Measurements from ENCODE around the gene PSKH1.
"Not testable (repeated sequence)": the region's sequence is repeated elsewhere in the genome, so short reads cannot be mapped to it uniquely, and the experiment has no call there.

PSKH1 gene

GRCh38 chr16:67936124-67936879, 43.2 kb downstream of the PSKH1 start, which contains the start of gene PSMB10:
Gene PSMB10, minus strand, starts transcription at chr16:67936850. Its CDS starts 101 bp downstream, at chr16:67936749.
- Histone ChIP-seq H3K4ac (ENCODE audit: low read depth in 1 of 2, low read length in 2 of 2) (peak within 1 kb of the TSS; percentile 98), H3K27me3 (ENCODE audit: control insufficient read depth in 1 of 2, insufficient read depth in 1 of 2, low read length in 2 of 2) (no peaks in the 10 kb centered on the region), H2AK5ac (ENCODE audit: low read length, severe bottlenecking) (peak within 1 kb of the TSS; percentile 71), H3K79me1 (replicated peaks; ENCODE audit: low read length, poor library complexity, severe bottlenecking) (peaks cover 17% of the 10 kb centered on the region), H2BK12ac (ENCODE audit: low read length in 2 of 2) (peak within 1 kb of the TSS; percentile 7 to 48), H4K91ac (ENCODE audit: low read length) (peak within 1 kb of the TSS; percentile 96), H3K14ac (ENCODE audit: low read length in 2 of 2) (peak within 1 kb of the TSS in 1 of 2 experiments; percentile 96), H3K27ac (ENCODE audit: low read length, poor library complexity, severe bottlenecking) (peak within 1 kb of the TSS; percentile 94), H2BK120ac (ENCODE audit: low read depth, low read length) (peak within 1 kb of the TSS; percentile 81), H3K36me3 (ENCODE audit: control insufficient read depth in 1 of 2, insufficient read depth in 2 of 2, low read depth in 1 of 2, low read length in 2 of 2) (peaks cover 36 to 46% of the 10 kb centered on the region in 2 experiments), H2BK5ac (ENCODE audit: low read depth, low read length, poor library complexity, severe bottlenecking) (peak within 1 kb of the TSS; percentile 93), H3K4me1 (ENCODE audit: control insufficient read depth, insufficient read depth, low read depth, low read length) (peaks cover 29% of the 10 kb centered on the region), H3K23ac (ENCODE audit: low read length in 2 of 2) (peak within 1 kb of the TSS in 1 of 2 experiments; percentile 77), H3K4me2 (ENCODE audit: low read length, poor library complexity, severe bottlenecking) (peak within 1 kb of the TSS; percentile 87), H3K4me3 (ENCODE audit: insufficient read depth in 1 of 2, low read depth in 1 of 2, low read length in 2 of 2) (peak within 1 kb of the TSS; percentile 95 to 98), H3K9me3 (ENCODE audit: control insufficient read depth, low read length) (no peaks in the 10 kb centered on the region), H3K18ac (ENCODE audit: low read depth in 1 of 2, low read length in 2 of 2) (peak within 1 kb of the TSS; percentile 88 to 99), H2BK15ac (ENCODE audit: low read depth, poor library complexity, severe bottlenecking) (peak within 1 kb of the TSS; percentile 39), H2AFZ (ENCODE audit: low read depth, low read length) (peak within 1 kb of the TSS; percentile 86), H3K9ac (ENCODE audit: low read length) (peak within 1 kb of the TSS; percentile 98), H4K8ac (ENCODE audit: low read length) (peak within 1 kb of the TSS; percentile 95)
- DNase-seq, result peak; percentile 91
- under 1% methylated on average over 52 of the region's 54 CpGs for WGBS

DNA sequence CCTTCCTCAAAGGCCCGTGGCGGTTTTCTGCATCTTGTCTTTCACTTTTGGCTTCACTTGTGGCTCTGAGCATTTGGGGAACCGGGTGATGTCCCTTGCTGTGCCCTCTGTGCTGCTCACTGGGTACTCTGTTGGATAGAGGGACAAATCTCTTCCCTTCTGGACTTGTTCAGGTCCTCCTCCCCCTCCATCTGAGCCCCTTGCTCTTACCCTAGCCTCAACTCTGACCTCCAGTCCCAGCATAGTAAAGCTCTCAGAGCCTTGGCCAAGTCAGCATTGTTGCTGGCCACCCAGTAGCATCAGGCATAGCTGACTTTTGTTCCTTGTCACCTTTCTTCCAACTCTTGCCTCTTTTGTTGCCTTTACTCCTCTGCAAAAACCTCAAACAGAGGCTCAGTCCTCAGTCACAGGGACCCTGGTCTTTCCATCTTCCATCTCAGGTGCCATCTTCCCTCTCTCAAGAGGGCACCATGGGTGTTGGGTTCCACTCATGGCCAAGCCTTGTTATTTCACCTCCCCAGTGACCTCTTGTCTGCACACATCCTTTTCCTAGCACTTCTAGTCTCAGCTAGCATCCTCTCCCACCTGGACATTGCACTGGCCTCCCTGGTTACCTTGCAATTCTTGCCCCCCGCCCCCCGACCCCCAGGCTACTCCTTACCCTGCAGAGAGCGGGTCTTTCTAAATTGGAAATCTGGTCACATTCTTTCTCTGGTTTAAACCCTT, 44.0 kb downstream of the PSKH1 start:
- Histone ChIP-seq H3K4me3 (ENCODE audit: insufficient read depth in 1 of 2, low read depth in 1 of 2, low read length in 2 of 2) (peak overlapping the region; percentile 95 to 98), H2BK120ac (ENCODE audit: low read depth, low read length) (no peak overlapping the region), H4K8ac (ENCODE audit: low read length) (peak overlapping the region; percentile 81), H3K27me3 (ENCODE audit: control insufficient read depth in 1 of 2, insufficient read depth in 1 of 2, low read length in 2 of 2) (no peaks in the 10 kb centered on the region), H3K4me2 (ENCODE audit: low read length, poor library complexity, severe bottlenecking) (peak overlapping the region; percentile 87), H2BK5ac (ENCODE audit: low read depth, low read length, poor library complexity, severe bottlenecking) (no peak overlapping the region), H3K9ac (ENCODE audit: low read length) (peak overlapping the region; percentile 98), H2AFZ (ENCODE audit: low read depth, low read length) (no peak overlapping the region), H2BK12ac (ENCODE audit: low read length in 2 of 2) (peak overlapping the region; percentile 7 to 48), H3K18ac (ENCODE audit: low read depth in 1 of 2, low read length in 2 of 2) (peak overlapping the region; percentile 67 to 85), H4K91ac (ENCODE audit: low read length) (no peak overlapping the region), H3K4ac (ENCODE audit: low read depth in 1 of 2, low read length in 2 of 2) (peak overlapping the region; percentile 19 to 98), H3K36me3 (ENCODE audit: control insufficient read depth in 1 of 2, insufficient read depth in 2 of 2, low read depth in 1 of 2, low read length in 2 of 2) (peaks cover 41 to 46% of the 10 kb centered on the region in 2 experiments), H3K23ac (ENCODE audit: low read length in 2 of 2) (peak overlapping the region in 1 of 2 experiments; percentile 75), H3K4me1 (ENCODE audit: control insufficient read depth, insufficient read depth, low read depth, low read length) (peaks cover 29% of the 10 kb centered on the region), H3K9me3 (ENCODE audit: control insufficient read depth, low read length) (no peaks in the 10 kb centered on the region), H2AK5ac (ENCODE audit: low read length, severe bottlenecking) (peak overlapping the region; percentile 71), H2BK15ac (ENCODE audit: low read depth, poor library complexity, severe bottlenecking) (no peak overlapping the region), H3K14ac (ENCODE audit: low read length in 2 of 2) (peak overlapping the region in 1 of 2 experiments; percentile 85), H3K27ac (ENCODE audit: low read length, poor library complexity, severe bottlenecking) (peak overlapping the region; percentile 94), H3K79me1 (replicated peaks; ENCODE audit: low read length, poor library complexity, severe bottlenecking) (peaks cover 17% of the 10 kb centered on the region)
- 50% methylated on average over 6 of the region's 6 CpGs for WGBS
- no peak for DNase-seq

GRCh38 chr16:67937713-67938112, 44.7 kb downstream of the PSKH1 start:
- not testable (repeated sequence) for H3K27ac ChIP-seq (ENCODE audit: low read length, poor library complexity, severe bottlenecking); H3K4ac ChIP-seq (ENCODE audit: low read depth in 1 of 2, low read length in 2 of 2); DNase-seq; H3K9ac ChIP-seq (ENCODE audit: low read length); H2BK15ac ChIP-seq (ENCODE audit: low read depth, poor library complexity, severe bottlenecking); H3K23ac ChIP-seq (ENCODE audit: low read length in 2 of 2); H3K9me3 ChIP-seq (ENCODE audit: control insufficient read depth, low read length); H3K4me2 ChIP-seq (ENCODE audit: low read length, poor library complexity, severe bottlenecking); H4K91ac ChIP-seq (ENCODE audit: low read length); H2BK12ac ChIP-seq (ENCODE audit: low read length in 2 of 2); H3K14ac ChIP-seq (ENCODE audit: low read length in 2 of 2); H2BK5ac ChIP-seq (ENCODE audit: low read depth, low read length, poor library complexity, severe bottlenecking); H2BK120ac ChIP-seq (ENCODE audit: low read depth, low read length); H2AFZ ChIP-seq (ENCODE audit: low read depth, low read length); H3K27me3 ChIP-seq (ENCODE audit: control insufficient read depth in 1 of 2, insufficient read depth in 1 of 2, low read length in 2 of 2); H3K18ac ChIP-seq (ENCODE audit: low read depth in 1 of 2, low read length in 2 of 2); H4K8ac ChIP-seq (ENCODE audit: low read length); H2AK5ac ChIP-seq (ENCODE audit: low read length, severe bottlenecking)
- Histone ChIP-seq H3K79me1 (replicated peaks; ENCODE audit: low read length, poor library complexity, severe bottlenecking) (peaks cover 15% of the 10 kb centered on the region), H3K4me3 (ENCODE audit: insufficient read depth in 1 of 2, low read depth in 1 of 2, low read length in 2 of 2) (peak overlapping the region in 1 of 2 experiments; percentile 98), H3K36me3 (ENCODE audit: control insufficient read depth in 1 of 2, insufficient read depth in 2 of 2, low read depth in 1 of 2, low read length in 2 of 2) (peaks cover 42 to 48% of the 10 kb centered on the region in 2 experiments), H3K4me1 (ENCODE audit: control insufficient read depth, insufficient read depth, low read depth, low read length) (peaks cover 29% of the 10 kb centered on the region)
- WGBS, result 97% methylated on average over 4 of the region's 5 CpGs
